ENCODE data around the gene RPS2. TPM values are rescaled to one million over a fixed set of nuclear protein-coding genes. Genes with fewer than 3 reads are reported as not detected.
A peak's percentile ranks its signal among the peaks of the same experiment; 100 is the strongest.

RPS2 gene
- total RNA-seq, 1 experiment from 2014 or later, result 2,611 TPM

DNA sequence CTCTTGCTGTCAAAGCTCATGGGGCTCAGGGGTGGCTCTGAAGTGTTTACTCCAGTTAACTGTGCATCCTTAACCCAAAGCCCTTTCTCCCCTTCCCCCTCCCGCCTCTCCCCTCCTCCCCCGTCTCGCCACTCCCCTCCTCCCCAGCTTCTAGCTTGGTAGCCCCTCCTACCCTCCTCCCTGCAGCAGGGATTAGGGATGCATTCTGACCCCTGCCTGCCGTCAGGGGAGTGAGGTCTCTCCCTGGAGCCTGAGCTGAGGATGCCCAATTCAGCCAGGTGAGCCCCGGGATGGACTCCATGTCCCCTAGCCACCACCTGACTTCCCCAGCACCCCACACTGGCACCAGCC, 48.0 kb downstream of the RPS2 start:
- DNase-seq (ENCODE audit: low read depth in 1 of 2, low spot score in 2 of 2), result no peak
- H3K27me3 ChIP-seq (replicated peaks), result peaks cover 79% of the 10 kb centered on the region

DNA sequence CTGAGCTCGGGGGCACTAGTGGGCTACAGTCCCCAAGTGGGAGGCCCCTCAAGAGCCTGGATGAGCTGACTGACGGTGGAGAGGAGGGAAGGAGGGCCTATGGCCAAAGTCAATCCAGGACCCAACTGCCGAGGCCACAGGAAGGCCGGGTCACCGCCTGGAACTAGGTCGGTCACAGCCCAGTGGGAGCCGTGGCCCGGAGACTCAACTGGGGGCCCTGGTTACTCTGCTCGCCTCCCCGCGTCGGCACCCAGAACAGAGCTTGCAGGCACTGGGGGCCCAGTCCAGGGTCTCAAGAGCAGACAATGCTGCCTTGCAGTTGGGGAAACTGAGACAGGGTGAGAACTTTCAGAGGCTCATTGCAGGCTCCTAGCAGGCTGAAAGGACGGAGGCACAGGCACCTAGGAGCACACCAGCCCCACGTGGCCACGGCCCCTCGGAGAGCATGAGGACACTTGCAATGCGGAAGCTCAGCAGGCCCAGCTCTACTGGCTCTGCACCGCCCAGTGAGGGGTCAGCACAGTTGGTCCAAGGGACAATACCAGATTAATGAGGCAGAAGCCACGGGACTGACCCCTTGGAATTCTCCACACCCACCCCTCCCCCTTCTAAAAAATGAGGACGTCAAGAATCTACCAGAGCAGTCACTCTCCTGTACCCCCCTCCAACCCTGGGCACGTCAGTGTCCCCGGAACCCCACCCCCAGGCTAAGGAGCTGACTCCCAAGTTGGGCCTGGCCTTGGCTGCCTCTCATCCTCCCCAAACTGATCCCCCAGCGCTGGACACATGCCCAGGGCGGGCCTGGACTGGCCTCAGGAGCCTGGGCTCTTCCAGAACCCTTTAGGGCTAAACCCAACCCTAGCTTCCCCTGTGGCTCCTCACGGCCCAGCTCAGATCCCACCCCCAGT, 48.6 kb downstream of the RPS2 start:
- Histone ChIP-seq H3K27me3 (replicated peaks) (peaks cover 73% of the 10 kb centered on the region), H3K27ac (no peak overlapping the region), H3K4me1 (replicated peaks) (no peaks in the 10 kb centered on the region), H3K4me3 (no peak overlapping the region), H3K9me3 (replicated peaks) (no peaks in the 10 kb centered on the region), H3K36me3 (no peaks in the 10 kb centered on the region)
- no peak for DNase-seq (ENCODE audit: low read depth in 1 of 2, low spot score in 2 of 2)

More for the DNA sequence above, 48.0 kb downstream of the RPS2 start:
- Histone ChIP-seq H3K4me1 (replicated peaks) (no peaks in the 10 kb centered on the region), H3K9me3 (replicated peaks) (no peaks in the 10 kb centered on the region), H3K4me3 (no peak overlapping the region), H3K27ac (no peak overlapping the region), H3K36me3 (no peaks in the 10 kb centered on the region)

DNA sequence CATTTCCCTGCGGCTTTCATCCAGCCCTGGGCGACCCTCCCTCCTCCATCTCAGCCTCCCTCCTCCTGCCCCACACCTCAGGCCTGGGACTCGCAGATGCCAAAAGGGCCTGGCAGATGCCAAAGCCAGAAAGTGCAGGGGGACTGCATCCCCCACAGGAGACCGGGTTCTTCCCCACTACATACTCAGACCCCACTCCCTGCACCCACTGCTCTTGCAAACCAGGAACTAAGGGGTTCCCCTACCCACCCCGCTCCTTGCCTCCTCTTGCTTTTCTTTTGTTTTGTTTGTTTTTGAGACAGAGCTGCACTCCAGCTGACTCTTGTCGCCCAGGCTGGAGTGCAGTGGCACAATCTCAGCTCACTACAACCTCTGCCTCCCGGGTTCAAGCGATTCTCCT, 49.6 kb downstream of the RPS2 start:
- Histone ChIP-seq H3K27ac (no peak overlapping the region), H3K9me3 (replicated peaks) (no peaks in the 10 kb centered on the region), H3K36me3 (no peaks in the 10 kb centered on the region), H3K4me1 (replicated peaks) (no peaks in the 10 kb centered on the region), H3K27me3 (replicated peaks) (peaks cover 66% of the 10 kb centered on the region), H3K4me3 (no peak overlapping the region)
- DNase-seq (ENCODE audit: low read depth in 1 of 2, low spot score in 2 of 2), result no peak

DNA sequence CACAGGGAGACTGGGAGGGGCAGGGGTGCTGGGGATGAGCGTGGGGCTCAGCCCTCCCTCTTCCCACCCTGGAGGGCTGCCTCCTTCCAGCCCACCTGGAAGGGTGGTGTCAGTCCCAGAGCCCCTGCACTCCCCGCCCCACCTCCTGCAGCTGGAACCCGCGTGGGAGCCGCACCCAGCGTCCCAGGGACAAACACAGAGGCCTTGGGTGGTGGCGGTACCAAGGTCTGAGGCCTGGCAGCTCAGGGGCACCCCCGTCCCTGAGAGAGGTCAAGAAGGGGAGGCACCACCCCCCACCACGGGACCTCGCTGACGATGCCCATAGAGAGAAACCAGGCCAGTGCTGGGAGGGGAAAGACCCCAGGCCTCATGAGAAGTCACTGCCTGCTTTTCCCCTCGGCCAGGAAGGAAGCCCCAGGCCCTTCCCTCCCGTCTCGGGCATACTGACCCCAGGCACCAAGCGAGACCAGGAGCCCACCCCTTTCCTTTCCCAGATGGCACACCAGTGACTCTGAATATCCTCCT, 50.5 kb downstream of the RPS2 start:
- Histone ChIP-seq H3K27me3 (replicated peaks) (peaks cover 64% of the 10 kb centered on the region), H3K4me3 (no peak overlapping the region), H3K36me3 (no peaks in the 10 kb centered on the region), H3K9me3 (replicated peaks) (no peaks in the 10 kb centered on the region), H3K27ac (no peak overlapping the region), H3K4me1 (replicated peaks) (no peaks in the 10 kb centered on the region)
- peak in 1 of 2 experiments; percentile 43 for DNase-seq (ENCODE audit: low read depth in 1 of 2, low spot score in 2 of 2)

DNA sequence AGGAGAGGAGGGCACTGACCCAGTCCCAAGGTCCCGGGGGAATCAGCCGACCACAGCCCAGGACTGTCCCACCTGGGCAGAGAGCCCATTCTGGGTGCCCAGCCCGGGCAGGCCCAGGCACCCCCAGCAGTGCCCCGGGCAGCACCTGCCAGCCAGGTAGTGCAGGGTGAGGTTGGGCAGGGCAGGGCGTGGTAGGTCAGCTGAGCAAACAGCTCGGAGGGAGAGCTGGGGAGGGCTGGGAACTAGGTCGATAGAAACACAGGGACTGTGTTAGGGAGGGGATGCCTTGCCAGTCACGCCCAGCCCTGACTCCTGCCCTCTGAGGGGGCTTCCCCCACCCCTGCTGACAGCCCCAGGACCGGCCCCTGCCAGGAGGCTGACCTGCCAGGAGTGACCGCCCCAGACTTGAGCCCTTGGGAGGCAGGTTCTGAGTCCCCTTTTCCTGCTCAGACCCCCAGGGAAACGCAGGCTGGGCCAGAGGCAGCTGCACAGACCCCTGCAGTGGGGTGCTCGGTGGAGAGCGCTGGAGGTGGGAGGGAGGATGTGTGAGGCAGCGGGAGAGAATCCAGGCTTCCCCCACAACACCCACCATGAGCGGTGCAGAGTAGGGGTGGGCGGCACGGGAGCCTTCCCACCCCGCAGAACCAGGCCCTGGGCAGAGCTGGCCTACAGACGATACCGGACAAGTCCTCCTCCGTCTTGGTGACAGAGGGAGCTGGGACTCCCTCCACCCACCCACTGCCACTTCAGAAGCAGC, 51.1 kb downstream of the RPS2 start:
- Histone ChIP-seq H3K27ac (no peak overlapping the region), H3K9me3 (replicated peaks) (no peaks in the 10 kb centered on the region), H3K27me3 (replicated peaks) (peaks cover 60% of the 10 kb centered on the region), H3K4me1 (replicated peaks) (no peaks in the 10 kb centered on the region), H3K36me3 (no peaks in the 10 kb centered on the region), H3K4me3 (no peak overlapping the region)
- no peak for DNase-seq (ENCODE audit: low read depth in 1 of 2, low spot score in 2 of 2)

DNA sequence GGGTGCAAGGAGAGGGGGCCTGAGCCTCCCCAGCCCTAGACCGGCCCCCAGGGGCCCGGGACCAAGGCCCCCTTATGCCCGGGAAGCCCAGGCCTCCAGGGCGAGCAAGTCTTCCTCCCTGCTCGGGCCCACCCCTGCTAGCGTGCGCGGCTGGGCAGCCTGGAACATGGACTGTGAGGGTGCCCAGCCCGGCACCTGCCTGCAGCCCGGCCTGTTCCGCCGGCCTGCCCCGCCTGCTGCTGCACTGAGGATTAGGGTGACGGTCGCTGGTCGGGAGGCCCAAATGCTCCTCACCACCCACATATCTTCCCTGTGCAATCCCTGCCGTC, 52.4 kb downstream of the RPS2 start:
- DNase-seq (ENCODE audit: low read depth in 1 of 2, low spot score in 2 of 2), result no peak
- Histone ChIP-seq H3K36me3 (no peaks in the 10 kb centered on the region), H3K9me3 (replicated peaks) (no peaks in the 10 kb centered on the region), H3K4me1 (replicated peaks) (no peaks in the 10 kb centered on the region), H3K27me3 (replicated peaks) (peaks cover 63% of the 10 kb centered on the region), H3K27ac (no peak overlapping the region), H3K4me3 (no peak overlapping the region)

Other genes with a start within 250 kb of the RPS2 start
- 19.9 and 27.1 TPM in 2 replicates for gene NME3, start 193.3 kb downstream of the RPS2 start, total RNA-seq (2014; rRNA removed; shearing (Covaris generic))
- gene EME2, start 192.0 kb downstream of the RPS2 start, total RNA-seq (2014; rRNA removed; shearing (Covaris generic)), result 6.9 and 7.7 TPM in 2 replicates
- 132 and 178 TPM in 2 replicates for gene MRPS34, start 191.7 kb downstream of the RPS2 start, total RNA-seq (2014; rRNA removed; shearing (Covaris generic))
- 19.9 and 21.1 TPM in 2 replicates for gene SPSB3, start 182.3 kb downstream of the RPS2 start, total RNA-seq (2014; rRNA removed; shearing (Covaris generic))
- 117 and 127 TPM in 2 replicates for gene NUBP2, start 181.9 kb downstream of the RPS2 start, total RNA-seq (2014; rRNA removed; shearing (Covaris generic))
- gene IGFALS, start 171.1 kb downstream of the RPS2 start, total RNA-seq (2014; rRNA removed; shearing (Covaris generic)), result not detected in 2 replicates
- gene HAGH, start 138.0 kb downstream of the RPS2 start, total RNA-seq (2014; rRNA removed; shearing (Covaris generic)), result 22.2 and 65.3 TPM in 2 replicates
- gene FAHD1, start 137.6 kb downstream of the RPS2 start, total RNA-seq (2014; rRNA removed; shearing (Covaris generic)), result 38.8 and 90.3 TPM in 2 replicates
- not detected in 2 replicates for gene MEIOB, start 92.7 kb downstream of the RPS2 start, total RNA-seq (2014; rRNA removed; shearing (Covaris generic))
- not detected in 2 replicates for gene HS3ST6, start 46.4 kb downstream of the RPS2 start, total RNA-seq (2014; rRNA removed; shearing (Covaris generic))
- gene MSRB1, start 21.6 kb downstream of the RPS2 start, total RNA-seq (2014; rRNA removed; shearing (Covaris generic)), result 13.9 and 21.3 TPM in 2 replicates
- not detected in 2 replicates for gene RPL3L, start 10.1 kb downstream of the RPS2 start, total RNA-seq (2014; rRNA removed; shearing (Covaris generic))
- 273 and 292 TPM in 2 replicates for gene NDUFB10, start 5.3 kb downstream of the RPS2 start, total RNA-seq (2014; rRNA removed; shearing (Covaris generic))
- not detected in 2 replicates for gene RNF151, start 2.0 kb upstream of the RPS2 start, total RNA-seq (2014; rRNA removed; shearing (Covaris generic))
- gene TBL3, start 7.2 kb upstream of the RPS2 start, total RNA-seq (2014; rRNA removed; shearing (Covaris generic)), result 68.0 and 156 TPM in 2 replicates
- gene NOXO1, start 16.6 kb upstream of the RPS2 start, total RNA-seq (2014; rRNA removed; shearing (Covaris generic)), result 0.16 TPM in 1 of 2 replicates, not detected in the other
- gene GFER, start 19.4 kb upstream of the RPS2 start, total RNA-seq (2014; rRNA removed; shearing (Covaris generic)), result 26.9 and 31.8 TPM in 2 replicates
- 1.8 and 7.3 TPM in 2 replicates for gene SYNGR3, start 25.1 kb upstream of the RPS2 start, total RNA-seq (2014; rRNA removed; shearing (Covaris generic))
- 13.5 and 20.4 TPM in 2 replicates for gene ZNF598, start 45.0 kb upstream of the RPS2 start, total RNA-seq (2014; rRNA removed; shearing (Covaris generic))
- gene NPW, start 55.0 kb upstream of the RPS2 start, total RNA-seq (2014; rRNA removed; shearing (Covaris generic)), result not detected in 2 replicates
- 50.2 and 57.3 TPM in 2 replicates for gene NHERF2, start 62.1 kb upstream of the RPS2 start, total RNA-seq (2014; rRNA removed; shearing (Covaris generic))
- 33.9 and 59.3 TPM in 2 replicates for gene NTHL1, start 83.0 kb upstream of the RPS2 start, total RNA-seq (2014; rRNA removed; shearing (Covaris generic))
- gene TSC2, start 83.2 kb upstream of the RPS2 start, total RNA-seq (2014; rRNA removed; shearing (Covaris generic)), result 36.9 and 51.9 TPM in 2 replicates
- gene PKD1, start 171.1 kb upstream of the RPS2 start, total RNA-seq (2014; rRNA removed; shearing (Covaris generic)), result 60.4 and 97.9 TPM in 2 replicates
- gene RAB26, start 183.8 kb upstream of the RPS2 start, total RNA-seq (2014; rRNA removed; shearing (Covaris generic)), result 0.16 TPM in 1 of 2 replicates, not detected in the other
- gene TRAF7, start 191.0 kb upstream of the RPS2 start, total RNA-seq (2014; rRNA removed; shearing (Covaris generic)), result 26.4 and 39.5 TPM in 2 replicates
- not detected in 2 replicates for gene CASKIN1, start 231.8 kb upstream of the RPS2 start, total RNA-seq (2014; rRNA removed; shearing (Covaris generic))
- 25.3 and 34.1 TPM in 2 replicates for gene MLST8, start 240.6 kb upstream of the RPS2 start, total RNA-seq (2014; rRNA removed; shearing (Covaris generic))
- 0.88 and 4.6 TPM in 2 replicates for gene BRICD5, start 246.0 kb upstream of the RPS2 start, total RNA-seq (2014; rRNA removed; shearing (Covaris generic))